ENCODE measurements around the gene GLB1L2.
"Not testable (repeated sequence)": the region's sequence is repeated elsewhere in the genome, so short reads cannot be mapped to it uniquely, and the experiment has no call there.

The GLB1L2 gene

GRCh38 chr11:134313821-134314607 is 17.8 kb upstream of the GLB1L2 start:
- H3K36me3 ChIP-seq (ENCODE audit: control insufficient read depth, insufficient read depth, low read length): no peaks in the 10 kb centered on the region
- no peaks in the 10 kb centered on the region for H3K27me3 ChIP-seq (replicated peaks; ENCODE audit: control insufficient read depth, insufficient read depth, low read length)
- H3K4me3 ChIP-seq (replicated peaks; ENCODE audit: low read depth, low read length): no peak overlapping the region
- no peak for DNase-seq (ENCODE audit: extremely low read depth, insufficient read length)
- TF ChIP-seq CTCF (IDR thresholded peaks at IDR 0.05; ENCODE audit: insufficient read depth, low read length, poor library complexity, severe bottlenecking): no peak

GRCh38 chr11:134317103-134317502 is 14.7 kb upstream of the GLB1L2 start:
- DNase-seq (ENCODE audit: extremely low read depth, insufficient read length): no peak
- TF ChIP-seq CTCF (IDR thresholded peaks at IDR 0.05; ENCODE audit: insufficient read depth, low read length, poor library complexity, severe bottlenecking): no peak
- no peak overlapping the region for H3K4me3 ChIP-seq (replicated peaks; ENCODE audit: low read depth, low read length)

GRCh38 chr11:134321373-134321772 is 10.4 kb upstream of the GLB1L2 start:
- H3K27me3 ChIP-seq (replicated peaks; ENCODE audit: control insufficient read depth, insufficient read depth, low read length); H3K36me3 ChIP-seq (ENCODE audit: control insufficient read depth, insufficient read depth, low read length); H3K4me3 ChIP-seq (replicated peaks; ENCODE audit: low read depth, low read length); DNase-seq (ENCODE audit: extremely low read depth, insufficient read length): not testable (repeated sequence)

More at GRCh38 chr11:134317103-134317502, 14.7 kb upstream of the GLB1L2 start:
- Histone ChIP-seq H3K36me3 (ENCODE audit: control insufficient read depth, insufficient read depth, low read length) (no peaks in the 10 kb centered on the region), H3K27me3 (replicated peaks; ENCODE audit: control insufficient read depth, insufficient read depth, low read length) (no peaks in the 10 kb centered on the region)

DNA sequence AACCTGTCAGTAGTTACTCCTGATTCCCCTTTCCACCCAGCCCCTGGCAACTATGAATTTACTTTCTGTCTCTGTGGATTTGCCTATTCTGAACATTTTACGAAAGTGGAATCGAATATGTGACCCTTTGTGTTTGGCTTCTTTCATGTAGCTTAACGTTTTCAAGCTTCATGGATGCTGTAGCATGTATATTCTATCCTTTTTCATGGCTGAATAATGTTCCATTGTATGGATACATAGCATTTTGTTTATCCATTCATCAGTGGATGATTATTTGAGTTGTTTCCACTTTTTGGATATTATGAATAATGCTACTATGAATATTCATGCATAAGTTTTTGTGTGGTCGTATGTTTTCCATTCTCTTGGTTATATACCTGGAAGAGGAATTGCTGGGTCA is 9.2 kb upstream of the GLB1L2 start:
- Histone ChIP-seq H3K4me3 (replicated peaks; ENCODE audit: low read depth, low read length) (no peak overlapping the region), H3K27me3 (replicated peaks; ENCODE audit: control insufficient read depth, insufficient read depth, low read length) (no peaks in the 10 kb centered on the region), H3K36me3 (ENCODE audit: control insufficient read depth, insufficient read depth, low read length) (no peaks in the 10 kb centered on the region)
- no peak for TF ChIP-seq CTCF (IDR thresholded peaks at IDR 0.05; ENCODE audit: insufficient read depth, low read length, poor library complexity, severe bottlenecking)
- no peak for DNase-seq (ENCODE audit: extremely low read depth, insufficient read length)

- no peak for DNase-seq (ENCODE audit: extremely low read depth, insufficient read length)
- Histone ChIP-seq H3K36me3 (ENCODE audit: control insufficient read depth, insufficient read depth, low read length) (no peaks in the 10 kb centered on the region), H3K27me3 (replicated peaks; ENCODE audit: control insufficient read depth, insufficient read depth, low read length) (no peaks in the 10 kb centered on the region; the same call in 1 of the 2 replicates), H3K4me3 (replicated peaks; ENCODE audit: low read depth, low read length) (no peak overlapping the region)
- no peak for TF ChIP-seq CTCF (IDR thresholded peaks at IDR 0.05; ENCODE audit: insufficient read depth, low read length, poor library complexity, severe bottlenecking)
Measured at GRCh38 chr11:134328433-134328832, 3.4 kb upstream of the GLB1L2 start.

GRCh38 chr11:134330611-134331353 is 1.0 kb upstream of the GLB1L2 start:
- no peak for DNase-seq (ENCODE audit: extremely low read depth, insufficient read length)
- TF ChIP-seq CTCF (IDR thresholded peaks at IDR 0.05; ENCODE audit: insufficient read depth, low read length, poor library complexity, severe bottlenecking): no peak
- no peaks in the 10 kb centered on the region for H3K36me3 ChIP-seq (ENCODE audit: control insufficient read depth, insufficient read depth, low read length)
- no peak overlapping the region for H3K4me3 ChIP-seq (replicated peaks; ENCODE audit: low read depth, low read length)
- no peaks in the 10 kb centered on the region; the same call in 1 of the 2 replicates for H3K27me3 ChIP-seq (replicated peaks; ENCODE audit: control insufficient read depth, insufficient read depth, low read length)

Measured in GM06990 (cell line).